ENCODE results near the gene PDE10A. TPM values are rescaled to one million over a fixed set of nuclear protein-coding genes. Genes with fewer than 3 reads are reported as not detected.

The PDE10A gene
- total RNA-seq, 1 experiment from 2014 or later: not detected

- no peak for DNase-seq
- H2AFZ ChIP-seq (ENCODE audit: low read length): no peak overlapping the region
Observed at GRCh38 chr6:165662041-165662748, 846 bp downstream of the PDE10A start.

GRCh38 chr6:165661664-165662025 is 1.4 kb downstream of the PDE10A start:
- no peak overlapping the region for H3K4me2 ChIP-seq (ENCODE audit: low read depth, low read length, poor library complexity, severe bottlenecking)
- no peaks in the 10 kb centered on the region for H3K27me3 ChIP-seq (ENCODE audit: low read length)
- H3K9me3 ChIP-seq (ENCODE audit: low read length): no peaks in the 10 kb centered on the region
- H3K9ac ChIP-seq (ENCODE audit: low read length): no peak overlapping the region
- H2AFZ ChIP-seq (ENCODE audit: low read length): no peak overlapping the region
- no peaks in the 10 kb centered on the region for H3K4me1 ChIP-seq (ENCODE audit: low read length)
- no peaks in the 10 kb centered on the region for H4K20me1 ChIP-seq (ENCODE audit: insufficient read depth, low read depth, low read length)
- no peak overlapping the region for H3K27ac ChIP-seq (ENCODE audit: low read length)
- H3K9me2 ChIP-seq (replicated peaks; ENCODE audit: insufficient read depth, low read length): no peaks in the 10 kb centered on the region
- DNase-seq: no peak
- H3K4me3 ChIP-seq (ENCODE audit: low read length): no peak overlapping the region
- H3K79me2 ChIP-seq (ENCODE audit: low read length): no peaks in the 10 kb centered on the region
- H3K36me3 ChIP-seq (ENCODE audit: insufficient read depth, low read length): no peaks in the 10 kb centered on the region

More at GRCh38 chr6:165662041-165662748, 846 bp downstream of the PDE10A start:
- H3K27me3 ChIP-seq (ENCODE audit: low read length): no peaks in the 10 kb centered on the region
- no peak overlapping the region for H3K27ac ChIP-seq (ENCODE audit: low read length)
- no peaks in the 10 kb centered on the region for H3K9me3 ChIP-seq (ENCODE audit: low read length)
- H3K4me1 ChIP-seq (ENCODE audit: low read length): no peaks in the 10 kb centered on the region
- H3K4me2 ChIP-seq (ENCODE audit: low read depth, low read length, poor library complexity, severe bottlenecking): no peak overlapping the region
- no peak overlapping the region for H3K9ac ChIP-seq (ENCODE audit: low read length)
- H3K9me2 ChIP-seq (replicated peaks; ENCODE audit: insufficient read depth, low read length): no peaks in the 10 kb centered on the region
- no peaks in the 10 kb centered on the region for H4K20me1 ChIP-seq (ENCODE audit: insufficient read depth, low read depth, low read length)
- no peaks in the 10 kb centered on the region for H3K79me2 ChIP-seq (ENCODE audit: low read length)
- no peak overlapping the region for H3K4me3 ChIP-seq (ENCODE audit: low read length)
- no peaks in the 10 kb centered on the region for H3K36me3 ChIP-seq (ENCODE audit: insufficient read depth, low read length)

- no peak for DNase-seq
- Histone ChIP-seq H3K27me3 (ENCODE audit: low read length) (no peaks in the 10 kb centered on the region), H3K4me1 (ENCODE audit: low read length) (no peaks in the 10 kb centered on the region), H3K79me2 (ENCODE audit: low read length) (no peaks in the 10 kb centered on the region), H3K9ac (ENCODE audit: low read length) (no peak overlapping the region), H3K4me2 (ENCODE audit: low read depth, low read length, poor library complexity, severe bottlenecking) (no peak overlapping the region), H3K9me3 (ENCODE audit: low read length) (no peaks in the 10 kb centered on the region), H2AFZ (ENCODE audit: low read length) (no peak overlapping the region), H4K20me1 (ENCODE audit: insufficient read depth, low read depth, low read length) (no peaks in the 10 kb centered on the region), H3K27ac (ENCODE audit: low read length) (no peak overlapping the region), H3K36me3 (ENCODE audit: insufficient read depth, low read length) (no peaks in the 10 kb centered on the region), H3K9me2 (replicated peaks; ENCODE audit: insufficient read depth, low read length) (no peaks in the 10 kb centered on the region), H3K4me3 (ENCODE audit: low read length) (no peak overlapping the region)
Observed at GRCh38 chr6:165660857-165661663, 2.0 kb downstream of the PDE10A start.

- H3K36me3 ChIP-seq (ENCODE audit: insufficient read depth, low read length): no peaks in the 10 kb centered on the region
- H3K4me3 ChIP-seq (ENCODE audit: low read length): no peak overlapping the region
- H3K27ac ChIP-seq (ENCODE audit: low read length): no peak overlapping the region
- no peak overlapping the region for H2AFZ ChIP-seq (ENCODE audit: low read length)
- no peaks in the 10 kb centered on the region for H3K9me2 ChIP-seq (replicated peaks; ENCODE audit: insufficient read depth, low read length)
- H3K79me2 ChIP-seq (ENCODE audit: low read length): no peaks in the 10 kb centered on the region
- H3K27me3 ChIP-seq (ENCODE audit: low read length): no peaks in the 10 kb centered on the region
- H3K9me3 ChIP-seq (ENCODE audit: low read length): no peaks in the 10 kb centered on the region
- H3K9ac ChIP-seq (ENCODE audit: low read length): no peak overlapping the region
- no peak overlapping the region for H3K4me2 ChIP-seq (ENCODE audit: low read depth, low read length, poor library complexity, severe bottlenecking)
- no peaks in the 10 kb centered on the region for H3K4me1 ChIP-seq (ENCODE audit: low read length)
- H4K20me1 ChIP-seq (ENCODE audit: insufficient read depth, low read depth, low read length): no peaks in the 10 kb centered on the region
- no peak for DNase-seq
Observed at GRCh38 chr6:165659945-165660856, 2.8 kb downstream of the PDE10A start.

GRCh38 chr6:165658395-165659058 is 4.5 kb downstream of the PDE10A start:
- Histone ChIP-seq H3K4me3 (ENCODE audit: low read length) (no peak overlapping the region), H3K79me2 (ENCODE audit: low read length) (no peaks in the 10 kb centered on the region), H4K20me1 (ENCODE audit: insufficient read depth, low read depth, low read length) (no peaks in the 10 kb centered on the region), H3K9me3 (ENCODE audit: low read length) (no peaks in the 10 kb centered on the region), H3K27me3 (ENCODE audit: low read length) (no peaks in the 10 kb centered on the region), H2AFZ (ENCODE audit: low read length) (no peak overlapping the region), H3K4me1 (ENCODE audit: low read length) (no peaks in the 10 kb centered on the region), H3K9ac (ENCODE audit: low read length) (no peak overlapping the region), H3K27ac (ENCODE audit: low read length) (no peak overlapping the region), H3K4me2 (ENCODE audit: low read depth, low read length, poor library complexity, severe bottlenecking) (no peak overlapping the region), H3K36me3 (ENCODE audit: insufficient read depth, low read length) (no peaks in the 10 kb centered on the region), H3K9me2 (replicated peaks; ENCODE audit: insufficient read depth, low read length) (no peaks in the 10 kb centered on the region)
- no peak for DNase-seq

- Histone ChIP-seq H3K9me2 (replicated peaks; ENCODE audit: insufficient read depth, low read length) (no peaks in the 10 kb centered on the region), H3K27me3 (ENCODE audit: low read length) (no peaks in the 10 kb centered on the region), H2AFZ (ENCODE audit: low read length) (no peak overlapping the region), H3K9ac (ENCODE audit: low read length) (no peak overlapping the region), H3K36me3 (ENCODE audit: insufficient read depth, low read length) (no peaks in the 10 kb centered on the region), H3K79me2 (ENCODE audit: low read length) (no peaks in the 10 kb centered on the region), H3K9me3 (ENCODE audit: low read length) (no peaks in the 10 kb centered on the region), H3K4me3 (ENCODE audit: low read length) (no peak overlapping the region), H3K4me1 (ENCODE audit: low read length) (no peaks in the 10 kb centered on the region), H4K20me1 (ENCODE audit: insufficient read depth, low read depth, low read length) (no peaks in the 10 kb centered on the region), H3K4me2 (ENCODE audit: low read depth, low read length, poor library complexity, severe bottlenecking) (no peak overlapping the region), H3K27ac (ENCODE audit: low read length) (no peak overlapping the region)
- DNase-seq: no peak
Observed at GRCh38 chr6:165657325-165657680, 5.7 kb downstream of the PDE10A start.

GRCh38 chr6:165656581-165657324 is 6.3 kb downstream of the PDE10A start:
- H3K79me2 ChIP-seq (ENCODE audit: low read length): no peaks in the 10 kb centered on the region
- H2AFZ ChIP-seq (ENCODE audit: low read length): no peak overlapping the region
- H3K9me2 ChIP-seq (replicated peaks; ENCODE audit: insufficient read depth, low read length): no peaks in the 10 kb centered on the region
- H3K27ac ChIP-seq (ENCODE audit: low read length): no peak overlapping the region
- H3K9me3 ChIP-seq (ENCODE audit: low read length): no peaks in the 10 kb centered on the region
- H3K4me1 ChIP-seq (ENCODE audit: low read length): no peaks in the 10 kb centered on the region
- no peaks in the 10 kb centered on the region for H4K20me1 ChIP-seq (ENCODE audit: insufficient read depth, low read depth, low read length)
- no peak overlapping the region for H3K9ac ChIP-seq (ENCODE audit: low read length)
- no peak overlapping the region for H3K4me3 ChIP-seq (ENCODE audit: low read length)
- H3K36me3 ChIP-seq (ENCODE audit: insufficient read depth, low read length): no peaks in the 10 kb centered on the region
- H3K4me2 ChIP-seq (ENCODE audit: low read depth, low read length, poor library complexity, severe bottlenecking): no peak overlapping the region
- no peak for DNase-seq
- H3K27me3 ChIP-seq (ENCODE audit: low read length): no peaks in the 10 kb centered on the region
